GM13976 (cell line): ENCODE measurements around the gene CYP2W1.

Experiments used
- DNase-seq: peaks from one replicate; pipeline ENCODE4 v3.0.0; 2012; ENCODE audit warnings: low spot score
- in situ Hi-C: fragments of 300-500 bp; cut with MboI; formaldehyde crosslinking; loops from one replicate; pipeline ENCODE4 v1.12.0; 2022; ENCODE audit warnings: low sequenced_read_pairs, mixed read lengths, inconsistent platforms; ENCODE audit not compliant: unreplicated experiment
- TF ChIP-seq, protein P1 (sequence below): IDR thresholded peaks from 2 replicates; pipeline ENCODE4 v1.5.1; 2012; ENCODE audit warnings: borderline replicate concordance, mild to moderate bottlenecking; ENCODE audit not compliant: insufficient read depth; ENCODE audit errors: extremely low read depth, missing control alignments, control extremely low read depth

The CYP2W1 gene

DNA sequence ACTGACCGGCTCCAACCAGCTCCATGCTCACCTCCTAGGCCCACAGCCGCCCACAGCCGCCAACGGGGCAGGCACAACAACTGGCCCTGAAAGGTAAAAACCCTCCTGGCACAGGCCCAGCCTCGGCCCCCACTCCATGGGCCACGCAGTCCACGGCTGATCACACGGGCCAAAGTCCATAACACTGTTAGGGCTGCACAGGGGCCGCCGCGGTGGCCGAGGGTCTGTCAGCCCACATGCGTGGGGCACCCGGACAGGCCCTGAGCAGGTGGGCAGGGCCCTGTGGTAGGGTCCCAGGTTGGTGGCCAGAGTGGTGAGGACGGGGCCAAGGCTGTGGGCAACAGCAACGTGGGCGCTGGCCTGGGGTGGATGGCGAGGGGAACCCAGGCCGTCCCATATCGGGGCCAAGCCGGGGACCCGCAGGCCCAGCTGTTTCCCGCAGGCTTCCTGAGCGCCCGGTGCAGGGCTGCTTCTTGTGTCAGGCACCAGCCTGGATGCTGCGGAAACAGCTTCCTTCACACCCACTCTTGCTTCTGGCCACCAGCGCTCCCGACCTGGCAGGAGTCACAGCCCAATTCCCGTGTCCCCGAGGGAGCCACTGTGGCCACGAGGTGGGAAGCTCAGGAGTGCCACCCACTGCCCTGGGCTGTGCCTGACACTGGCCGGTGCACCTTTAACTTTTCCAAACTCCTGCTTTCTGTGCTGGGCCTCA is 29.2 kb downstream of the CYP2W1 start:
- in situ Hi-C loops: no loop called here
- no peak for DNase-seq
- TF ChIP-seq, protein P1, sequence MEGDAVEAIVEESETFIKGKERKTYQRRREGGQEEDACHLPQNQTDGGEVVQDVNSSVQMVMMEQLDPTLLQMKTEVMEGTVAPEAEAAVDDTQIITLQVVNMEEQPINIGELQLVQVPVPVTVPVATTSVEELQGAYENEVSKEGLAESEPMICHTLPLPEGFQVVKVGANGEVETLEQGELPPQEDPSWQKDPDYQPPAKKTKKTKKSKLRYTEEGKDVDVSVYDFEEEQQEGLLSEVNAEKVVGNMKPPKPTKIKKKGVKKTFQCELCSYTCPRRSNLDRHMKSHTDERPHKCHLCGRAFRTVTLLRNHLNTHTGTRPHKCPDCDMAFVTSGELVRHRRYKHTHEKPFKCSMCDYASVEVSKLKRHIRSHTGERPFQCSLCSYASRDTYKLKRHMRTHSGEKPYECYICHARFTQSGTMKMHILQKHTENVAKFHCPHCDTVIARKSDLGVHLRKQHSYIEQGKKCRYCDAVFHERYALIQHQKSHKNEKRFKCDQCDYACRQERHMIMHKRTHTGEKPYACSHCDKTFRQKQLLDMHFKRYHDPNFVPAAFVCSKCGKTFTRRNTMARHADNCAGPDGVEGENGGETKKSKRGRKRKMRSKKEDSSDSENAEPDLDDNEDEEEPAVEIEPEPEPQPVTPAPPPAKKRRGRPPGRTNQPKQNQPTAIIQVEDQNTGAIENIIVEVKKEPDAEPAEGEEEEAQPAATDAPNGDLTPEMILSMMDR: no peak

DNA sequence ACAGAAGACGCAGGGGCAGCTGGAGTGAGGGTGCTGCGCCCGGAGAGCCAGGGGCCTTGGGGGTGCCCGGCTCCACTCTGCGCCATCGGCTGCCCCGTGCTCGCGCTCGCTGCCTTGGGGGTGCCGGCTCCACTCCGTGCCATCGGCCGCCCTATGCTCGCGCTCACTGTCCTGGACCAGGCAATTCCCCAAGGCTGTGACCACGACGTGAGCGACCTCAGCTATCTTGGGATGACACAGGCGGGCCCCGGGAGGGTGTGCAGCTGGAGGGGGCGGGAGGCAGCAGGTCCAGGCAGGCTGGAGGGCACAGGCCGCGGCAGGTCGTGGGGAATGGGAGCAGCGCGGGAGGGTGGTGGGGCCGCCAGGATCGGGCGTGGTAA is 29.7 kb downstream of the CYP2W1 start:
- no peak for DNase-seq
- in situ Hi-C loops: no loop called here
- TF ChIP-seq, protein P1: no peak

DNA sequence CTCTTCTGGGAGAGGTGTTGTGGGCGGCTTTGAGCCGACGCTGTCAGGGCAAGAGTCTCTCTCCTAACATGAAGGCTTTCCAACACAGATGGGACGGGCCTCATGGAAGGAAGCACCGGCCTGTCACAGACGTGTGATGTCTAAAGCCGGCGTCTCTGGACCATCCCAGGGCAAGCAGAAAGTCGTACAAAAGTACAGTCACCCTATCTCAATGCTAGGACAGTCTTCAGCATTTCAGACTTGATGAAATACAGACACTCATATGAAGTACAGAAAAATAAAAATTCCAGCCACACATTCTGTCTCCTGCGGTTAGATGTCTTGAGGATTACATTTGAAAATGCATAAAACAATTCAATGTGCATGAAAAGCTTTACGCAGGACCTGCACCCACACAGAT is 30.6 kb downstream of the CYP2W1 start:
- in situ Hi-C loops: no loop called here
- TF ChIP-seq, protein P1: no peak
- DNase-seq: no peak

DNA sequence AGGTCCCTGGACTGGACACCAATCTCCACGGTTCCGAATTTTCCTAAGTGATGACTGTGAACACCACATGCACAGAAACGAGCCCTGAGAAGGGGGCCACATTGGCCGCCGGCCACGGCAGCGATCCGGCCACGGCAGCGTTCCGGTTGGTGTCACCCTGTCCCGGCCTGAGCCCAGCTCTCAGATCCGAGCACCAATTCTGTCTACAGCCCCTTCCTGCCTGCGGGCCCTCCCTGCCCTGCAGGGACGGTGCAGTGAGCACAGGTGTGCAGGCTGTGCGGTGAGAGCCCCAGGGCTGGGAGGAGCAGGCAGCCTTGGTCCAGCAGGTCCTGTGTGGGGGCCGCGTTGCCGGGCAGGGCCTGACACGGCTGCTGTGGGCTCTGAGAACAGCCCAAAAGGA is 31.7 kb downstream of the CYP2W1 start:
- TF ChIP-seq, protein P1: no peak
- no peak for DNase-seq
- in situ Hi-C loops: no loop called here

DNA sequence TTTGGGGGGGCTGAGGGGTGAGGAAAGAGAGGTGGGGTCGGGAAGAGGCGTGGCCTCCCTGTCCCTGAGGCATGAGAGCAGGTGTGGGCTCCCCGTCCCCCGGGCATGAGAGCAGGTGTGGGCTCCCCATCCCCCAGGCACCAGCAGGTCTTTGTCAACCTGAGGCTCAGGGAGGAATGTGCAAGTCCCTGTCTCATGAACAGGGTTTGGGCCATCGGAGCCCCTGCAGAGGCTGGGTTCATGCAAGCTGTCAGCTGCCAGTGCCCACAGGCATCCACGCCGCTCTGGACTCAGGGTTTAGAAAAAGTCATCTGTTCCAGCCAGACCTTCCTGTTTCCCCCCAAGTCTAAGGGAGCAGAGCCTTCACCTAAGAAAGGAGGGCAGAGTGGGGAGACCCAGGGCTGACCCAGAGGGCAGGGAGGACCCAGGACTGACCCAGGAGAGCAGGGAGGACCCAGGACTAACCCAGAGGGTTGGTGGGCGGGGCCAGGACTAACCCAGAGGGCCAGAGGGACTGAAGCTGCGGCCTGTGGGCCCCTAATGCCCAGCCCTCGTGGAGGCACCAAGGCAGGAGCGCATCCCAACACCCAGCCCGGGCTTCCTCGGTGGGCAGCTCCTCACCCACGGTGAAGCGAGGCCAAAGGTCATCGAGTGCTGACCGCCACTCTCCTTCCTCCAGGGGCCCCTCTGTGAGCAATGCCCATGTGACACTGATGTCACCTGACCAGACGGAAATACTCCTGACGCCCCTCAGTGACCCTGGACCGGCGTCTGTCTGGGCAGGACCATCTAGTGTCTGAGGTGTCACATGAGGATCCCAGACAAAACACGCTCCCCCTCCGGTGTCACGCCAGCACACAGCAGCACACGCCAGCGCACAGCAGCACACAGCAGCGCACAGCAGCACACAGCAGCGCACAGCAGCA is 32.5 kb downstream of the CYP2W1 start:
- DNase-seq: no peak
- in situ Hi-C loops: no loop called here
- TF ChIP-seq, protein P1: no peak

DNA sequence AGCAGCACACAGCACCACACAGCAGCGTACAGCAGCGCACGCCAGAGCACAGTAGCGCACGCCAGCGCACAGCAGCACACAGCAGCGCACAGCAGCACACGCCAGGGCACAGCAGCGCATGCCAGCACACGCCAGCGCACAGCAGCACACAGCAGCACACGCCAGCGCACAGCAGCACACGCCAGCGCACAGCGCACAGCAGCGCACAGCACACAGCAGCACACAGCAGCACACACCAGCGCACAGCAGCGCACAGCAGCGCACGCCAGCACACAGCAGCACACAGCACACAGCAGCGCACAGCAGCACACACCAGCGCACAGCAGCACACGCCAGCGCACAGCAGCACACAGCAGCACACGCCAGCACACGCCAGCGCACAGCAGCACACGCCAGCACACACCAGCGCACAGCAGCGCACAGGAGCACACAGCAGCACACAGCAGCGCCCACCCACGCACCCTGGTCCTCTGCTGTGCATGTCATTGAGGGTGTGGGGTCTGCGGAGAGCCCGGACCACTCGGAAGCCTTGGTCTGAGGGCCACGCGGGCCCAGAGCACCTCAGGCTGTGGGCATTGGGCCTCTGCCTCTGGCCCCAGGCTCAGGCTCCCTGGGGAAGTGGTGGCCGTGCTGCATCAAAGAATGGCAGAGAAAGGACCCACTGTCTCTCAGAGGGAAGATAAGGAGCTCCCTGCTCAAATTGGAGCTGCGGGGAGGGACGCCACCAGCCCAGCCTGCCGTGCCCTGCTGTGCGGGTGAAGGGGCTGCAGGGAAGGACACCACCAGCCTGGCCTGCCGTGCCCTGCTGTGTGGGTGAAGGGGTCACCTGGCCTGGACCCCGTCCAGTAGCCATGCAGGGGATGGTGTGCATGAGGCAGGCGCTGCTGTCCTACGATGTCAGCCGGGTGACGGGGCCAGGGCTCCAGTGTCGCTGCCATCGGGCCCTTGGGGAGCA is 33.9 kb downstream of the CYP2W1 start:
- TF ChIP-seq, protein P1: no peak
- no peak for DNase-seq
- in situ Hi-C loops: no loop called here
